ENCODE results near the gene IRAK2.
A peak's percentile ranks its signal among the peaks of the same experiment; 100 is the strongest.

Gene IRAK2

GRCh38 chr3:10290481-10291176 is 125.9 kb downstream of the IRAK2 start:
- Histone ChIP-seq H2AK5ac (ENCODE audit: low read length, severe bottlenecking) (no peak overlapping the region), H2AFZ (ENCODE audit: low read depth, low read length) (no peak overlapping the region), H3K18ac (ENCODE audit: low read depth in 1 of 2, low read length in 2 of 2) (no peak overlapping the region), H3K4me3 (ENCODE audit: insufficient read depth in 1 of 2, low read depth in 1 of 2, low read length in 2 of 2) (no peak overlapping the region), H3K23ac (ENCODE audit: low read length in 2 of 2) (no peak overlapping the region), H3K4me1 (ENCODE audit: control insufficient read depth, insufficient read depth, low read depth, low read length) (peaks cover 15% of the 10 kb centered on the region), H2BK120ac (ENCODE audit: low read depth, low read length) (no peak overlapping the region), H4K8ac (ENCODE audit: low read length) (no peak overlapping the region), H2BK12ac (ENCODE audit: low read length in 2 of 2) (no peak overlapping the region), H3K14ac (ENCODE audit: low read length in 2 of 2) (no peak overlapping the region), H3K9ac (ENCODE audit: low read length) (no peak overlapping the region), H3K4ac (ENCODE audit: low read depth in 1 of 2, low read length in 2 of 2) (no peak overlapping the region), H4K91ac (ENCODE audit: low read length) (no peak overlapping the region), H3K27ac (ENCODE audit: low read length, poor library complexity, severe bottlenecking) (no peak overlapping the region), H3K9me3 (ENCODE audit: control insufficient read depth, low read length) (no peaks in the 10 kb centered on the region), H3K79me1 (replicated peaks; ENCODE audit: low read length, poor library complexity, severe bottlenecking) (peaks cover 21% of the 10 kb centered on the region), H3K36me3 (ENCODE audit: control insufficient read depth in 1 of 2, insufficient read depth in 2 of 2, low read depth in 1 of 2, low read length in 2 of 2) (peaks cover 62 to 73% of the 10 kb centered on the region in 2 experiments), H2BK5ac (ENCODE audit: low read depth, low read length, poor library complexity, severe bottlenecking) (no peak overlapping the region), H3K27me3 (ENCODE audit: control insufficient read depth in 1 of 2, insufficient read depth in 1 of 2, low read length in 2 of 2) (no peaks in the 10 kb centered on the region), H2BK15ac (ENCODE audit: low read depth, poor library complexity, severe bottlenecking) (no peak overlapping the region), H3K4me2 (ENCODE audit: low read length, poor library complexity, severe bottlenecking) (no peak overlapping the region)
- no peak for DNase-seq
- WGBS = 90% methylated on average over 18 of the region's 18 CpGs

- over 99% methylated on average over 6 of the region's 6 CpGs for WGBS
- Histone ChIP-seq H4K8ac (ENCODE audit: low read length) (no peak overlapping the region), H4K91ac (ENCODE audit: low read length) (no peak overlapping the region)
Measured at GRCh38 chr3:10291641-10292040, 126.9 kb downstream of the IRAK2 start.

GRCh38 chr3:10292505-10293419 is 128.0 kb downstream of the IRAK2 start, which contains the start of gene GHRL:
Gene GHRL (minus strand): TSS chr3:10292947. CDS start chr3:10290180, 2,767 bp downstream.
- no peak within 1 kb of the TSS for H4K91ac ChIP-seq (ENCODE audit: low read length)
- no peak within 1 kb of the TSS for H3K18ac ChIP-seq (ENCODE audit: low read depth in 1 of 2, low read length in 2 of 2)
- peaks cover 24% of the 10 kb centered on the region for H3K79me1 ChIP-seq (replicated peaks; ENCODE audit: low read length, poor library complexity, severe bottlenecking)
- H3K27ac ChIP-seq (ENCODE audit: low read length, poor library complexity, severe bottlenecking) = no peak within 1 kb of the TSS
- H3K4me1 ChIP-seq (ENCODE audit: control insufficient read depth, insufficient read depth, low read depth, low read length) = peaks cover 2% of the 10 kb centered on the region
- H2BK15ac ChIP-seq (ENCODE audit: low read depth, poor library complexity, severe bottlenecking) = no peak within 1 kb of the TSS
- no peak within 1 kb of the TSS for H3K4me2 ChIP-seq (ENCODE audit: low read length, poor library complexity, severe bottlenecking)
- no peak within 1 kb of the TSS for H3K9ac ChIP-seq (ENCODE audit: low read length)
- peak; percentile 24 for DNase-seq
- no peak within 1 kb of the TSS for H3K14ac ChIP-seq (ENCODE audit: low read length in 2 of 2)
- 93% methylated on average over 11 of the region's 12 CpGs for WGBS
- H3K4ac ChIP-seq (ENCODE audit: low read depth in 1 of 2, low read length in 2 of 2) = no peak within 1 kb of the TSS
- peaks cover 64 to 70% of the 10 kb centered on the region in 2 experiments for H3K36me3 ChIP-seq (ENCODE audit: control insufficient read depth in 1 of 2, insufficient read depth in 2 of 2, low read depth in 1 of 2, low read length in 2 of 2)
- H2BK120ac ChIP-seq (ENCODE audit: low read depth, low read length) = no peak within 1 kb of the TSS
- H2AFZ ChIP-seq (ENCODE audit: low read depth, low read length) = no peak within 1 kb of the TSS
- H3K27me3 ChIP-seq (ENCODE audit: control insufficient read depth in 1 of 2, insufficient read depth in 1 of 2, low read length in 2 of 2) = no peaks in the 10 kb centered on the region
- H2AK5ac ChIP-seq (ENCODE audit: low read length, severe bottlenecking) = no peak within 1 kb of the TSS
- H4K8ac ChIP-seq (ENCODE audit: low read length) = peak within 1 kb of the TSS; percentile 13
- no peak within 1 kb of the TSS for H2BK5ac ChIP-seq (ENCODE audit: low read depth, low read length, poor library complexity, severe bottlenecking)
- H3K23ac ChIP-seq (ENCODE audit: low read length in 2 of 2) = no peak within 1 kb of the TSS
- no peaks in the 10 kb centered on the region for H3K9me3 ChIP-seq (ENCODE audit: control insufficient read depth, low read length)
- no peak within 1 kb of the TSS for H2BK12ac ChIP-seq (ENCODE audit: low read length in 2 of 2)
- H3K4me3 ChIP-seq (ENCODE audit: insufficient read depth in 1 of 2, low read depth in 1 of 2, low read length in 2 of 2) = no peak within 1 kb of the TSS

More at GRCh38 chr3:10291641-10292040, 126.9 kb downstream of the IRAK2 start:
- no peak overlapping the region for H2AFZ ChIP-seq (ENCODE audit: low read depth, low read length)
- no peak overlapping the region for H3K27ac ChIP-seq (ENCODE audit: low read length, poor library complexity, severe bottlenecking)
- no peaks in the 10 kb centered on the region for H3K9me3 ChIP-seq (ENCODE audit: control insufficient read depth, low read length)
- no peak overlapping the region for H3K4me2 ChIP-seq (ENCODE audit: low read length, poor library complexity, severe bottlenecking)
- H2AK5ac ChIP-seq (ENCODE audit: low read length, severe bottlenecking) = no peak overlapping the region
- H3K79me1 ChIP-seq (replicated peaks; ENCODE audit: low read length, poor library complexity, severe bottlenecking) = peaks cover 24% of the 10 kb centered on the region
- peaks cover 65 to 71% of the 10 kb centered on the region in 2 experiments for H3K36me3 ChIP-seq (ENCODE audit: control insufficient read depth in 1 of 2, insufficient read depth in 2 of 2, low read depth in 1 of 2, low read length in 2 of 2)
- no peaks in the 10 kb centered on the region for H3K27me3 ChIP-seq (ENCODE audit: control insufficient read depth in 1 of 2, insufficient read depth in 1 of 2, low read length in 2 of 2)
- no peak overlapping the region for H2BK15ac ChIP-seq (ENCODE audit: low read depth, poor library complexity, severe bottlenecking)
- H2BK5ac ChIP-seq (ENCODE audit: low read depth, low read length, poor library complexity, severe bottlenecking) = no peak overlapping the region
- no peak overlapping the region for H2BK12ac ChIP-seq (ENCODE audit: low read length in 2 of 2)
- no peak overlapping the region for H3K4me3 ChIP-seq (ENCODE audit: insufficient read depth in 1 of 2, low read depth in 1 of 2, low read length in 2 of 2)
- H3K14ac ChIP-seq (ENCODE audit: low read length in 2 of 2) = no peak overlapping the region
- no peak overlapping the region for H3K9ac ChIP-seq (ENCODE audit: low read length)
- no peak overlapping the region for H3K23ac ChIP-seq (ENCODE audit: low read length in 2 of 2)
- H3K4ac ChIP-seq (ENCODE audit: low read depth in 1 of 2, low read length in 2 of 2) = no peak overlapping the region
- peaks cover 8% of the 10 kb centered on the region for H3K4me1 ChIP-seq (ENCODE audit: control insufficient read depth, insufficient read depth, low read depth, low read length)
- H3K18ac ChIP-seq (ENCODE audit: low read depth in 1 of 2, low read length in 2 of 2) = no peak overlapping the region
- no peak for DNase-seq
- H2BK120ac ChIP-seq (ENCODE audit: low read depth, low read length) = no peak overlapping the region

All from mesenchymal stem cell (in vitro differentiated cells and primary cell).